Neuronal stem cell (in vitro differentiated cells): Measurements from ENCODE around the gene SEC24C.
"Not testable (repeated sequence)": the region's sequence is repeated elsewhere in the genome, so short reads cannot be mapped to it uniquely, and the experiment has no call there.

Experiments
- DNase-seq: peaks from one replicate; pipeline ENCODE4 v3.0.0-alpha.2; 2013; ENCODE audit warnings: low spot score
- H2AFZ ChIP-seq: one replicate; pipeline ENCODE4 v1.6.1; 2013; ENCODE audit warnings: mild to moderate bottlenecking, low read length, inconsistent platforms
- H2AK5ac ChIP-seq: 2 replicates; pipeline ENCODE4 v1.6.1; 2013; ENCODE audit warnings: low read depth, mild to moderate bottlenecking, inconsistent platforms, low read length, moderate library complexity, mixed read lengths
- H2BK120ac ChIP-seq: 2 replicates; pipeline ENCODE4 v1.6.1; 2013; ENCODE audit warnings: low read depth, mild to moderate bottlenecking, inconsistent platforms, low read length, moderate library complexity, mixed read lengths
- H2BK12ac ChIP-seq: one replicate; pipeline ENCODE4 v1.6.1; 2013; ENCODE audit warnings: low read length, inconsistent platforms
- H2BK15ac ChIP-seq: 2 replicates; pipeline ENCODE4 v1.6.1; 2013; ENCODE audit warnings: mild to moderate bottlenecking, low read length, inconsistent platforms, mixed read lengths
- H2BK5ac ChIP-seq: one replicate; pipeline ENCODE4 v1.6.1; 2013; ENCODE audit warnings: inconsistent platforms, mild to moderate bottlenecking, low read length, moderate library complexity
- H3K14ac ChIP-seq: one replicate; pipeline ENCODE4 v1.6.1; 2013; ENCODE audit warnings: low read length, inconsistent platforms
- H3K18ac ChIP-seq: 2 replicates; pipeline ENCODE4 v1.6.1; 2013; ENCODE audit warnings: low read length, inconsistent platforms
- H3K23ac ChIP-seq: 2 replicates; pipeline ENCODE4 v1.6.1; 2013; ENCODE audit warnings: low read depth, mild to moderate bottlenecking, mixed read lengths, low read length, inconsistent platforms; ENCODE audit not compliant: poor library complexity
- H3K27ac ChIP-seq: replicated peaks from 3 replicates; pipeline ENCODE4 v1.5.1; 2013; ENCODE audit warnings: low read length, inconsistent platforms
- H3K27me3 ChIP-seq, 3 experiments: 2 replicates each; pipeline ENCODE4 v1.6.1; 2013; ENCODE audit warnings: low read length in 3 of 3, mild to moderate bottlenecking in 2 of 3, inconsistent platforms in 1 of 3, low read depth in 1 of 3, mixed read lengths in 1 of 3, moderate library complexity in 1 of 3; ENCODE audit not compliant: control insufficient read depth in 3 of 3, insufficient read depth in 3 of 3
- H3K36me3 ChIP-seq, 2 donors: replicated peaks in 1 of 2; 2 replicates each; pipeline ENCODE4 v1.6.1; 2013; ENCODE audit warnings: low read length in 2 of 2; ENCODE audit not compliant: control insufficient read depth in 2 of 2, insufficient read depth in 2 of 2
- H3K4ac ChIP-seq: 2 replicates; pipeline ENCODE4 v1.6.1; 2013; ENCODE audit warnings: inconsistent platforms, mild to moderate bottlenecking, low read length, moderate library complexity
- H3K4me1 ChIP-seq, 2 donors: 1 replicate in 1 of 2; 2 replicates in 1 of 2; pipeline ENCODE4 v1.6.1; 2013; ENCODE audit warnings: low read length in 2 of 2, low read depth in 1 of 2; ENCODE audit not compliant: control insufficient read depth in 2 of 2, insufficient read depth in 1 of 2
- H3K4me2 ChIP-seq: one replicate; pipeline ENCODE4 v1.6.1; 2013; ENCODE audit warnings: mild to moderate bottlenecking, low read length, inconsistent platforms; ENCODE audit not compliant: insufficient read depth, poor library complexity, severe bottlenecking
- H3K4me3 ChIP-seq, 2 donors: 2 replicates each; pipeline ENCODE4 v1.5.1; 2013; ENCODE audit warnings: low read length in 2 of 2, mild to moderate bottlenecking in 2 of 2, inconsistent platforms in 1 of 2, moderate library complexity in 1 of 2
- H3K79me1 ChIP-seq: one replicate; pipeline ENCODE4 v1.6.1; 2013; ENCODE audit warnings: low read depth, mild to moderate bottlenecking, inconsistent platforms, low read length, moderate library complexity
- H3K9ac ChIP-seq: one replicate; pipeline ENCODE4 v1.6.1; 2013; ENCODE audit warnings: mild to moderate bottlenecking, low read depth, low read length, inconsistent platforms; ENCODE audit not compliant: poor library complexity
- H3K9me3 ChIP-seq, 2 donors: replicated peaks in 1 of 2; 2 replicates each; pipeline versions ENCODE3 to v1.6.1; 2013; ENCODE audit warnings: low read length in 2 of 2, mild to moderate bottlenecking in 2 of 2, inconsistent platforms in 1 of 2, low read depth in 1 of 2, mixed read lengths in 1 of 2, moderate library complexity in 1 of 2; ENCODE audit not compliant: control insufficient read depth in 2 of 2, insufficient read depth in 1 of 2
- H4K8ac ChIP-seq: one replicate; pipeline ENCODE4 v1.6.1; 2013; ENCODE audit warnings: low read depth, mild to moderate bottlenecking, inconsistent platforms, low read length, moderate library complexity
- H4K91ac ChIP-seq: one replicate; pipeline ENCODE4 v1.6.1; 2013; ENCODE audit warnings: low read length, low read depth, mild to moderate bottlenecking, inconsistent platforms; ENCODE audit not compliant: poor library complexity
- WGBS, 2 donors: extraction: QIAGEN DNeasy Blood & Tissue Kit; methylation state at CpG; one replicate each; pipeline ENCODE4 v1.1.7; 2013; ENCODE audit warnings: missing lambda C conversion rate in 2 of 2, mixed read lengths in 1 of 2; ENCODE audit not compliant: insufficient read length in 2 of 2, insufficient replicate concordance in 1 of 2; ENCODE audit errors: extremely low coverage in 2 of 2; 5-methylcytosine and 5-hydroxymethylcytosine counted together

SEC24C gene

GRCh38 chr10:73715179-73716156 lies 28.7 kb upstream of the SEC24C start:
- not testable (repeated sequence) for H3K9ac ChIP-seq, DNase-seq, H3K27ac ChIP-seq, H3K4me1 ChIP-seq, H2BK15ac ChIP-seq, H4K91ac ChIP-seq, H2BK120ac ChIP-seq, H3K27me3 ChIP-seq, H2AK5ac ChIP-seq, H3K4me2 ChIP-seq, H4K8ac ChIP-seq, H3K4ac ChIP-seq, H3K18ac ChIP-seq, H3K14ac ChIP-seq, H3K4me3 ChIP-seq, H3K23ac ChIP-seq, H2BK5ac ChIP-seq, H3K9me3 ChIP-seq, H3K79me1 ChIP-seq, H2AFZ ChIP-seq, H2BK12ac ChIP-seq
- WGBS, 2 donors, result no CpG with 5 or more reads among the region's 17 CpGs
- peaks cover 7 to 63% of the 10 kb centered on the region in 2 donors for H3K36me3 ChIP-seq

GRCh38 chr10:73716251-73716650 lies 27.9 kb upstream of the SEC24C start:
- no peak overlapping the region for H3K4ac ChIP-seq
- H3K9me3 ChIP-seq, result no peaks in the 10 kb centered on the region
- no peaks in the 10 kb centered on the region for H3K4me1 ChIP-seq
- no peak overlapping the region for H3K18ac ChIP-seq
- no peak overlapping the region for H3K23ac ChIP-seq
- DNase-seq, result no peak
- no peak overlapping the region for H4K91ac ChIP-seq
- no peak overlapping the region for H2BK12ac ChIP-seq
- H4K8ac ChIP-seq, result no peak overlapping the region
- H3K27ac ChIP-seq, result no peak overlapping the region
- H3K9ac ChIP-seq, result no peak overlapping the region
- H2AFZ ChIP-seq, result no peak overlapping the region
- no peak overlapping the region for H2AK5ac ChIP-seq
- no peak overlapping the region for H3K4me3 ChIP-seq
- H2BK120ac ChIP-seq, result no peak overlapping the region
- peaks cover 9 to 71% of the 10 kb centered on the region in 2 donors for H3K36me3 ChIP-seq
- H3K27me3 ChIP-seq, result no peaks in the 10 kb centered on the region
- H2BK15ac ChIP-seq, result no peak overlapping the region
- no peak overlapping the region for H3K4me2 ChIP-seq
- H3K14ac ChIP-seq, result no peak overlapping the region
- no CpG with 5 or more reads among the region's 1 CpG for WGBS, 2 donors
- H3K79me1 ChIP-seq, result no peaks in the 10 kb centered on the region
- H2BK5ac ChIP-seq, result no peak overlapping the region

GRCh38 chr10:73717556-73717955 lies 26.6 kb upstream of the SEC24C start:
- no peak overlapping the region for H2AFZ ChIP-seq
- H3K27ac ChIP-seq, result no peak overlapping the region
- no peak overlapping the region for H3K18ac ChIP-seq
- no peak overlapping the region for H2BK12ac ChIP-seq
- H3K4ac ChIP-seq, result no peak overlapping the region
- H2AK5ac ChIP-seq, result no peak overlapping the region
- no CpG with 5 or more reads among the region's 5 CpGs for WGBS, 2 donors
- H4K91ac ChIP-seq, result no peak overlapping the region
- no peaks in the 10 kb centered on the region for H3K27me3 ChIP-seq
- H2BK15ac ChIP-seq, result no peak overlapping the region
- no peak overlapping the region for H3K14ac ChIP-seq
- H3K79me1 ChIP-seq, result no peaks in the 10 kb centered on the region
- H3K4me1 ChIP-seq, result no peaks in the 10 kb centered on the region
- H3K4me2 ChIP-seq, result no peak overlapping the region
- DNase-seq, result no peak
- no peaks in the 10 kb centered on the region for H3K9me3 ChIP-seq
- H3K4me3 ChIP-seq, result no peak overlapping the region
- H3K23ac ChIP-seq, result no peak overlapping the region
- H3K36me3 ChIP-seq, result peaks cover 9 to 78% of the 10 kb centered on the region in 2 donors
- no peak overlapping the region for H3K9ac ChIP-seq
- H4K8ac ChIP-seq, result no peak overlapping the region
- H2BK5ac ChIP-seq, result no peak overlapping the region
- H2BK120ac ChIP-seq, result no peak overlapping the region

- not testable (repeated sequence) for H2BK12ac ChIP-seq, H3K79me1 ChIP-seq, H4K8ac ChIP-seq, H3K27ac ChIP-seq, H3K4me3 ChIP-seq, H2AFZ ChIP-seq, H3K14ac ChIP-seq, H3K9me3 ChIP-seq, H3K4me1 ChIP-seq, H3K23ac ChIP-seq, H2BK15ac ChIP-seq, H4K91ac ChIP-seq, H3K4me2 ChIP-seq, H2AK5ac ChIP-seq, H2BK120ac ChIP-seq, H3K9ac ChIP-seq, H2BK5ac ChIP-seq, H3K4ac ChIP-seq, H3K18ac ChIP-seq, H3K27me3 ChIP-seq, DNase-seq
- no CpG with 5 or more reads among the region's 4 CpGs for WGBS, 2 donors
- peaks cover 12 to 97% of the 10 kb centered on the region in 2 donors for H3K36me3 ChIP-seq
Measured at GRCh38 chr10:73720561-73720960, 23.6 kb upstream of the SEC24C start.
